HG03103 (cell line): ENCODE results near the gene NT5C1A.

Experiments used
- ATAC-seq: cut with Tn5 transposase; IDR thresholded peaks from one replicate; pipeline ENCODE4 v1.9.1; 2021; ENCODE audit warnings: low read depth; ENCODE audit not compliant: unreplicated experiment

NT5C1A gene

GRCh38 chr1:39615086-39615673, 56.7 kb downstream of the NT5C1A start:
- no peak for ATAC-seq

- no peak for ATAC-seq
Observed at GRCh38 chr1:39614488-39614887, 57.4 kb downstream of the NT5C1A start.

- no peak for ATAC-seq
Observed at GRCh38 chr1:39613250-39613649, 58.7 kb downstream of the NT5C1A start.

GRCh38 chr1:39609618-39610331, 62.1 kb downstream of the NT5C1A start:
- no peak for ATAC-seq
